Endothelial cell of umbilical vein (primary cell): ENCODE data around the gene ERLIN1. TPM values are rescaled to one million over a fixed set of nuclear protein-coding genes. Genes with fewer than 3 reads are reported as not detected.

Experiments used
- BruUV-seq: library from RNA; stranded (reverse); fragments of 400-500 nt; replicated peaks from 2 replicates; lab custom pipeline; 2021; lab: Mats Ljungman, UMichigan
- CTCF ChIA-PET: fragments of 300-600, 350-600 bp; sonication (Branson Sonifier 250); formaldehyde crosslinking; loops from one replicate; lab custom pipeline; 2021; ENCODE audit warnings: antibody characterized with exemption, inconsistent platforms; lab: Charles Lee
- POLR2A ChIA-PET: fragments of 300-600, 350-600 bp; sonication (Branson Sonifier 250); formaldehyde crosslinking; loops from one replicate; lab custom pipeline; 2021; ENCODE audit warnings: antibody characterized with exemption, inconsistent platforms; lab: Charles Lee
- DNase-seq: peaks from one replicate; pipeline ENCODE4 v3.0.0-alpha.2; 2011; ENCODE audit warnings: low read depth, low spot score
- FAIRE-seq: peaks from 2 replicates; lab custom pipeline; 2011; peaks lifted over from hg19 to GRCh38; lab: Jason Lieb, UNC
- H2AFZ ChIP-seq: 2 replicates; pipeline ENCODE4 v1.6.0; 2012; ENCODE audit warnings: low read depth, low read length, control low read depth, inconsistent platforms
- H3K27ac ChIP-seq: 2 replicates; pipeline ENCODE4 v1.5.1; 2011; ENCODE audit warnings: low read depth, mild to moderate bottlenecking, control low read depth, low read length, moderate library complexity; ENCODE audit not compliant: insufficient read depth
- H3K27me3 ChIP-seq, 2 experiments: 2 replicates each; pipeline versions ENCODE4 v1.6.0 to v1.6.1; 2011; ENCODE audit warnings: low read length in 2 of 2, mixed read lengths in 1 of 2; ENCODE audit not compliant: control insufficient read depth in 2 of 2, insufficient read depth in 2 of 2
- H3K36me3 ChIP-seq, 2 experiments: 2 replicates in 1 of 2; 3 replicates in 1 of 2; pipeline ENCODE4 v1.5.1; 2011; ENCODE audit warnings: low read length in 2 of 2, mild to moderate bottlenecking in 1 of 2, moderate library complexity in 1 of 2; ENCODE audit not compliant: control insufficient read depth in 2 of 2, insufficient read depth in 2 of 2; ENCODE audit errors: extremely low read depth in 1 of 2
- H3K4me1 ChIP-seq: 3 replicates; pipeline ENCODE4 v1.5.1; 2011; ENCODE audit warnings: mild to moderate bottlenecking, low read length; ENCODE audit not compliant: control insufficient read depth, insufficient read depth; ENCODE audit errors: extremely low read depth
- H3K4me2 ChIP-seq: 2 replicates; pipeline ENCODE4 v1.6.1; 2011; ENCODE audit warnings: low read length, control low read depth, mixed read lengths; ENCODE audit not compliant: insufficient read depth
- H3K4me3 ChIP-seq, 3 experiments: fragments of 200-600 bp in 1 of 3; sonication (generic), shearing (Covaris generic) in 1 of 3; replicated peaks in 1 of 3; 2 replicates each; pipeline ENCODE4 v1.5.1; 2011 to 2016; ENCODE audit warnings: control low read depth in 3 of 3, low read length in 3 of 3, mild to moderate bottlenecking in 2 of 3, inconsistent platforms in 1 of 3, low read depth in 1 of 3, moderate library complexity in 1 of 3; ENCODE audit not compliant: insufficient read depth in 1 of 3
- H3K79me2 ChIP-seq: 2 replicates; pipeline ENCODE4 v1.6.0; 2012; ENCODE audit warnings: low read length, inconsistent platforms; ENCODE audit not compliant: control insufficient read depth, insufficient read depth
- H3K9ac ChIP-seq: replicated peaks from 2 replicates; pipeline ENCODE3; 2011; ENCODE audit warnings: low read length, control low read depth; ENCODE audit not compliant: insufficient read depth; ENCODE audit errors: extremely low read depth
- H3K9me1 ChIP-seq: replicated peaks from 3 replicates; pipeline ENCODE4 v1.6.0; 2011; ENCODE audit warnings: mild to moderate bottlenecking, low read length; ENCODE audit not compliant: control insufficient read depth, insufficient read depth; ENCODE audit errors: extremely low read depth
- H3K9me3 ChIP-seq: replicated peaks from 2 replicates; pipeline ENCODE4 v1.5.1; 2012; ENCODE audit warnings: low read length, inconsistent platforms; ENCODE audit not compliant: control insufficient read depth, insufficient read depth
- H4K20me1 ChIP-seq: replicated peaks from 2 replicates; pipeline ENCODE3; 2011; ENCODE audit warnings: mild to moderate bottlenecking, low read length; ENCODE audit not compliant: control insufficient read depth, insufficient read depth; ENCODE audit errors: extremely low read depth
- EZH2 ChIP-seq: IDR thresholded peaks from 2 replicates; pipeline ENCODE4 v1.6.1; 2012; ENCODE audit warnings: borderline replicate concordance, low read depth, mild to moderate bottlenecking, moderate library complexity, low read length, inconsistent platforms; ENCODE audit not compliant: severe bottlenecking
- FOS ChIP-seq: IDR thresholded peaks from 2 replicates; pipeline ENCODE4 v1.6.1; 2011; ENCODE audit warnings: mild to moderate bottlenecking, low read length, moderate library complexity, borderline replicate concordance; ENCODE audit not compliant: insufficient read depth
- GATA2 ChIP-seq: IDR thresholded peaks from 2 replicates; pipeline ENCODE4 v1.7.0; 2011; ENCODE audit warnings: low read depth, mild to moderate bottlenecking, moderate library complexity, mixed read lengths, low read length; ENCODE audit not compliant: insufficient read length, insufficient read depth
- JUN ChIP-seq: IDR thresholded peaks from 2 replicates; pipeline ENCODE4 v1.6.1; 2011; ENCODE audit warnings: borderline replicate concordance, low read depth; ENCODE audit not compliant: insufficient read length, insufficient read depth
- MYC ChIP-seq: IDR thresholded peaks from one replicate; pipeline ENCODE4 v1.6.1; 2011; ENCODE audit warnings: mild to moderate bottlenecking, low read depth, low read length
- POLR2A ChIP-seq: IDR thresholded peaks from 2 replicates; pipeline ENCODE4 v1.6.1; 2012; ENCODE audit warnings: low read depth, mild to moderate bottlenecking, control low read depth, low read length
- POLR2AphosphoS5 ChIP-seq: IDR thresholded peaks from 2 replicates; pipeline ENCODE4 v1.6.1; 2012; ENCODE audit warnings: low read depth, mild to moderate bottlenecking, control low read depth, low read length, moderate library complexity; ENCODE audit not compliant: insufficient read depth
- dilution Hi-C: fragments of 300-500 bp; cut with MboI; formaldehyde crosslinking; loops from one replicate; pipeline ENCODE4 v1.15.0; 2019; ENCODE audit warnings: low sequenced_read_pairs; ENCODE audit not compliant: extremely low pct_ligation_motif_present
- intact Hi-C: fragments of 100-400 bp; cut with micrococcal nuclease; formaldehyde crosslinking; loops from one replicate; pipeline ENCODE4 v1.10.0; 2022
- polyA plus RNA-seq, 4 experiments: library from polyadenylated mRNA; depleted of rRNA in 3 of 4; stranded (reverse) in 3 of 4; unstranded in 1 of 4; fragments of >200 nt; gene quantifications; 2 replicates each; pipeline versions ENCODE4 v1.2.1 to v1.2.3, GENCODE V29; 2011 to 2012; ENCODE audit warnings: missing spikeins in 1 of 4
- total RNA-seq: library from RNA; stranded (reverse); gene quantifications from 2 replicates; pipeline ENCODE4 v1.2.3, GENCODE V29; 2021
- TF ChIP-seq, protein P1 (sequence below): IDR thresholded peaks from 2 replicates; pipeline ENCODE4 v1.6.1; 2011; ENCODE audit not compliant: insufficient read depth, insufficient read length
- TF ChIP-seq, protein P2 (sequence below), 2 donors: IDR thresholded peaks; 1 replicate in 1 of 2; 2 replicates in 1 of 2; pipeline ENCODE4 v1.5.1; 2011; ENCODE audit warnings: low read length in 2 of 2, mild to moderate bottlenecking in 2 of 2, moderate library complexity in 2 of 2, control low read depth in 1 of 2, inconsistent platforms in 1 of 2, low read depth in 1 of 2; ENCODE audit not compliant: insufficient read depth in 1 of 2; ENCODE audit errors: extremely low read depth in 1 of 2

The ERLIN1 gene
- total and polyA plus RNA-seq, 2 donors (not counting 3 experiments of a cell fraction or from before 2014, with no cell fraction given) = 30.7 to 51.0 TPM

DNA sequence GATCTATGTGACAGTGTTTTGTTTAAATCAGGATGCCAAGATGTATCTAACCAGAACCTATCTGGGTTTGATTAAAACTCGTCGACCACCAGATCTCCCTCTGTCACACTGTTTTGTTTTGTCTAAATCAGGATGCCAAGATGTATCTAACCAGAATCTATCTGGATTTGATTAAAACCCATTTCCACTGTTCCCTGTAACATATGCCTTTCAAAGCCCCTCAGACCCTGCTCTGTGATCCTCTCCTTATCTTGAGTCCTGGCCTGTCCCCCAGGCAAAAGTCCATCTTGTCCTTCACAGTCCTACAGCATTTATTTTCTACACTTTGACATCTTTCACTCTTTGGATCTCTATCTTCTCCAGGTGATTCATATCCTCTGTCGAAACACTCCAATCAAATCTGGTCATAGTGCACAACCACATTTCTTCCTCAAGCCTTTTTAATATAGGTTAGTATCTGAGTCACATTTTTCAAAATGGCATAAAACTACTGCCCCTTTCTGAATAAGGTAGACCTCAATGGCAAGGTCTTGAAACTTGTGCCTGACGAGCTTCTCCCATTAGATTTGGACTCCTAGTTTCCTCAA is 32.5 kb downstream of the ERLIN1 start:
- dilution Hi-C loops (no loop called here), intact Hi-C loops (no loop called here)
- FAIRE-seq (no peak), DNase-seq (no peak)
- POLR2A ChIA-PET = no interaction called here
- no peaks in the 10 kb centered on the region for H3K9me3 ChIP-seq
- H3K4me1 ChIP-seq = no peaks in the 10 kb centered on the region
- H3K79me2 ChIP-seq = peaks cover 4% of the 10 kb centered on the region
- H2AFZ ChIP-seq = no peak overlapping the region
- no peak overlapping the region for H3K4me2 ChIP-seq
- H3K27me3 ChIP-seq = no peaks in the 10 kb centered on the region
- no TSS peak for BruUV-seq
- H3K27ac ChIP-seq = no peak overlapping the region
- no peaks in the 10 kb centered on the region for H3K9me1 ChIP-seq
- H3K9ac ChIP-seq = no peak overlapping the region
- TF ChIP-seq FOS (no peak), GATA2 (no peak), POLR2AphosphoS5 (no peak), POLR2A (no peak), EZH2 (no peak), JUN (no peak)
- CTCF ChIA-PET = interaction anchor here (1.6 kb wide), 1 partner anchor 308 kb away, joined by 7 read pairs; no protein-coding TSS in a partner anchor
- H3K36me3 ChIP-seq = peaks cover 15 to 23% of the 10 kb centered on the region in 2 experiments
- H3K4me3 ChIP-seq = no peak overlapping the region
- H4K20me1 ChIP-seq = no peaks in the 10 kb centered on the region

DNA sequence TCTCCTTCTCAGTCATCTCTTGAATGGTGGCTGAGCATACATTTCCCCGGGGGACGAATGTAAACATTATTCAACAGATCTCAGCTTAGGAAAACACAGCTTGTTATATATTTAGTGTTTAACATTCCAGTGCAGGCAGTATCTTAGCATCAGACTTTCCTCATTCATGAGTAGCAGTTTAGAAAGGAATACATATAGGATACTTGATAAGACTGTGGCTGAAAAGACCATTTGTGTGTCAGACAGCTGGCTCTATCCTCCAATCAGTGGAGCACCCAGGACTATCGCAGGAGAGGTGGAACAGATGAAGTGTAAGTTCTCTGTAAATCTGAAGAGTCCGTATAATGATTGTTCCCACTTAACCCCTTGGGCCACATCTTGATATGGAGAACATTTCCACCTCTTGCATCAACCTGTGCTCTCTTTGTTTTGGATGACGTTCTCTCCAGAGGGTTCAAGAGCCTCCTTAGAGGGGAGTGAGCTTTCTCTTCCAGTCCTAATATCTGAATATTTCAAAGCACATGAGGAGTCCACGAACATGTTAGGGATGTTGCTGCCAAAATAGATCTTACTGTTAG is 34.0 kb downstream of the ERLIN1 start:
- Histone ChIP-seq H3K79me2 (no peaks in the 10 kb centered on the region), H3K27me3 (no peaks in the 10 kb centered on the region), H3K9me1 (no peaks in the 10 kb centered on the region), H3K9ac (no peak overlapping the region), H2AFZ (no peak overlapping the region), H3K4me2 (no peak overlapping the region), H3K36me3 (peaks cover 15 to 21% of the 10 kb centered on the region in 2 experiments), H3K9me3 (no peaks in the 10 kb centered on the region), H4K20me1 (no peaks in the 10 kb centered on the region), H3K4me1 (no peaks in the 10 kb centered on the region), H3K27ac (no peak overlapping the region), H3K4me3 (no peak overlapping the region)
- no peak for FAIRE-seq
- DNase-seq = no peak
- ChIA-PET CTCF (interaction anchor here (1.6 kb wide), 1 partner anchor 306 kb away, joined by 7 read pairs; no protein-coding TSS in a partner anchor), POLR2A (no interaction called here)
- dilution Hi-C loops = no loop called here
- intact Hi-C loops = no loop called here
- BruUV-seq = no TSS peak
- TF ChIP-seq FOS = no peak
- TF ChIP-seq, protein P1, sequence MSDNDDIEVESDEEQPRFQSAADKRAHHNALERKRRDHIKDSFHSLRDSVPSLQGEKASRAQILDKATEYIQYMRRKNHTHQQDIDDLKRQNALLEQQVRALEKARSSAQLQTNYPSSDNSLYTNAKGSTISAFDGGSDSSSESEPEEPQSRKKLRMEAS = no peak
- TF ChIP-seq, protein P2, sequence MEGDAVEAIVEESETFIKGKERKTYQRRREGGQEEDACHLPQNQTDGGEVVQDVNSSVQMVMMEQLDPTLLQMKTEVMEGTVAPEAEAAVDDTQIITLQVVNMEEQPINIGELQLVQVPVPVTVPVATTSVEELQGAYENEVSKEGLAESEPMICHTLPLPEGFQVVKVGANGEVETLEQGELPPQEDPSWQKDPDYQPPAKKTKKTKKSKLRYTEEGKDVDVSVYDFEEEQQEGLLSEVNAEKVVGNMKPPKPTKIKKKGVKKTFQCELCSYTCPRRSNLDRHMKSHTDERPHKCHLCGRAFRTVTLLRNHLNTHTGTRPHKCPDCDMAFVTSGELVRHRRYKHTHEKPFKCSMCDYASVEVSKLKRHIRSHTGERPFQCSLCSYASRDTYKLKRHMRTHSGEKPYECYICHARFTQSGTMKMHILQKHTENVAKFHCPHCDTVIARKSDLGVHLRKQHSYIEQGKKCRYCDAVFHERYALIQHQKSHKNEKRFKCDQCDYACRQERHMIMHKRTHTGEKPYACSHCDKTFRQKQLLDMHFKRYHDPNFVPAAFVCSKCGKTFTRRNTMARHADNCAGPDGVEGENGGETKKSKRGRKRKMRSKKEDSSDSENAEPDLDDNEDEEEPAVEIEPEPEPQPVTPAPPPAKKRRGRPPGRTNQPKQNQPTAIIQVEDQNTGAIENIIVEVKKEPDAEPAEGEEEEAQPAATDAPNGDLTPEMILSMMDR (IDR thresholded peaks at IDR 0.05; ENCODE audit: extremely low read depth in 1 of 2, insufficient read depth in 1 of 2, low read depth in 1 of 2, low read length in 2 of 2) = no peak
- TF ChIP-seq JUN = no peak
- no peak for TF ChIP-seq MYC
- no peak for TF ChIP-seq POLR2A
- TF ChIP-seq POLR2AphosphoS5 = no peak
- TF ChIP-seq EZH2 = no peak
- no peak for TF ChIP-seq GATA2
